SK-N-SH (cell line): Measurements from ENCODE around the gene LCA5L.

Experiments
- EP300 ChIP-seq, 2 experiments: IDR thresholded peaks; 2 replicates each; pipeline versions ENCODE4 v1.4.0 to v1.6.1; 2012; ENCODE audit warnings: borderline replicate concordance in 1 of 2, low read depth in 1 of 2, low read length in 1 of 2
- EZH2phosphoT487 ChIP-seq: fragments of 200-600 bp; sonication (generic); IDR thresholded peaks from 2 replicates; pipeline ENCODE4 v1.6.1; 2017; ENCODE audit warnings: low read depth, mixed run types, mild to moderate bottlenecking, antibody characterized with exemption, moderate library complexity, borderline replicate concordance
- FOXM1 ChIP-seq: IDR thresholded peaks from 2 replicates; pipeline ENCODE4 v1.4.0; 2012; ENCODE audit warnings: low read depth, mild to moderate bottlenecking
- GATA2 ChIP-seq: sonication (generic); formaldehyde crosslinking; IDR thresholded peaks from 2 replicates; pipeline ENCODE4 v1.5.0; 2020; ENCODE audit warnings: mild to moderate bottlenecking, missing genetic modification reagents
- MAX ChIP-seq: IDR thresholded peaks from 2 replicates; pipeline ENCODE4 v1.4.0; 2012; ENCODE audit warnings: low read depth
- POLR2AphosphoS5 ChIP-seq: IDR thresholded peaks from 2 replicates; pipeline ENCODE4 v1.6.1; 2012; ENCODE audit warnings: low read depth, low read length
- RAD21 ChIP-seq: IDR thresholded peaks from 2 replicates; pipeline ENCODE4 v1.6.1; 2012; ENCODE audit warnings: mild to moderate bottlenecking, low read length
- RFX5 ChIP-seq: IDR thresholded peaks from 2 replicates; pipeline ENCODE4 v1.6.1; 2012; ENCODE audit warnings: mild to moderate bottlenecking, improper control_type of control experiment, low read length
- RXRA ChIP-seq: IDR thresholded peaks from 2 replicates; pipeline ENCODE4 v1.4.0; 2012; ENCODE audit warnings: low read depth, mild to moderate bottlenecking, borderline replicate concordance
- TAF1 ChIP-seq: IDR thresholded peaks from 2 replicates; pipeline ENCODE4 v1.6.1; 2012; ENCODE audit warnings: low read depth, mild to moderate bottlenecking, low read length, moderate library complexity, borderline replicate concordance
- TCF12 ChIP-seq: IDR thresholded peaks from 2 replicates; pipeline ENCODE4 v1.4.0; 2012
- TF ChIP-seq, protein P1 (sequence below): IDR thresholded peaks from 2 replicates; pipeline ENCODE4 v1.6.1; 2012; ENCODE audit warnings: mild to moderate bottlenecking, low read depth, low read length, moderate library complexity
- TF ChIP-seq, protein P2 (sequence below): fragments of 200-600 bp; sonication (generic); IDR thresholded peaks from 2 replicates; pipeline ENCODE4 v1.6.1; 2017; ENCODE audit warnings: antibody characterized with exemption, mild to moderate bottlenecking, moderate library complexity

GRCh38 chr21:39430016-39430415 is 15.6 kb downstream of the LCA5L start:
- TF ChIP-seq, protein P1, sequence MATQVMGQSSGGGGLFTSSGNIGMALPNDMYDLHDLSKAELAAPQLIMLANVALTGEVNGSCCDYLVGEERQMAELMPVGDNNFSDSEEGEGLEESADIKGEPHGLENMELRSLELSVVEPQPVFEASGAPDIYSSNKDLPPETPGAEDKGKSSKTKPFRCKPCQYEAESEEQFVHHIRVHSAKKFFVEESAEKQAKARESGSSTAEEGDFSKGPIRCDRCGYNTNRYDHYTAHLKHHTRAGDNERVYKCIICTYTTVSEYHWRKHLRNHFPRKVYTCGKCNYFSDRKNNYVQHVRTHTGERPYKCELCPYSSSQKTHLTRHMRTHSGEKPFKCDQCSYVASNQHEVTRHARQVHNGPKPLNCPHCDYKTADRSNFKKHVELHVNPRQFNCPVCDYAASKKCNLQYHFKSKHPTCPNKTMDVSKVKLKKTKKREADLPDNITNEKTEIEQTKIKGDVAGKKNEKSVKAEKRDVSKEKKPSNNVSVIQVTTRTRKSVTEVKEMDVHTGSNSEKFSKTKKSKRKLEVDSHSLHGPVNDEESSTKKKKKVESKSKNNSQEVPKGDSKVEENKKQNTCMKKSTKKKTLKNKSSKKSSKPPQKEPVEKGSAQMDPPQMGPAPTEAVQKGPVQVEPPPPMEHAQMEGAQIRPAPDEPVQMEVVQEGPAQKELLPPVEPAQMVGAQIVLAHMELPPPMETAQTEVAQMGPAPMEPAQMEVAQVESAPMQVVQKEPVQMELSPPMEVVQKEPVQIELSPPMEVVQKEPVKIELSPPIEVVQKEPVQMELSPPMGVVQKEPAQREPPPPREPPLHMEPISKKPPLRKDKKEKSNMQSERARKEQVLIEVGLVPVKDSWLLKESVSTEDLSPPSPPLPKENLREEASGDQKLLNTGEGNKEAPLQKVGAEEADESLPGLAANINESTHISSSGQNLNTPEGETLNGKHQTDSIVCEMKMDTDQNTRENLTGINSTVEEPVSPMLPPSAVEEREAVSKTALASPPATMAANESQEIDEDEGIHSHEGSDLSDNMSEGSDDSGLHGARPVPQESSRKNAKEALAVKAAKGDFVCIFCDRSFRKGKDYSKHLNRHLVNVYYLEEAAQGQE, result no peak
- no peak for TF ChIP-seq EZH2phosphoT487
- TF ChIP-seq, protein P2, sequence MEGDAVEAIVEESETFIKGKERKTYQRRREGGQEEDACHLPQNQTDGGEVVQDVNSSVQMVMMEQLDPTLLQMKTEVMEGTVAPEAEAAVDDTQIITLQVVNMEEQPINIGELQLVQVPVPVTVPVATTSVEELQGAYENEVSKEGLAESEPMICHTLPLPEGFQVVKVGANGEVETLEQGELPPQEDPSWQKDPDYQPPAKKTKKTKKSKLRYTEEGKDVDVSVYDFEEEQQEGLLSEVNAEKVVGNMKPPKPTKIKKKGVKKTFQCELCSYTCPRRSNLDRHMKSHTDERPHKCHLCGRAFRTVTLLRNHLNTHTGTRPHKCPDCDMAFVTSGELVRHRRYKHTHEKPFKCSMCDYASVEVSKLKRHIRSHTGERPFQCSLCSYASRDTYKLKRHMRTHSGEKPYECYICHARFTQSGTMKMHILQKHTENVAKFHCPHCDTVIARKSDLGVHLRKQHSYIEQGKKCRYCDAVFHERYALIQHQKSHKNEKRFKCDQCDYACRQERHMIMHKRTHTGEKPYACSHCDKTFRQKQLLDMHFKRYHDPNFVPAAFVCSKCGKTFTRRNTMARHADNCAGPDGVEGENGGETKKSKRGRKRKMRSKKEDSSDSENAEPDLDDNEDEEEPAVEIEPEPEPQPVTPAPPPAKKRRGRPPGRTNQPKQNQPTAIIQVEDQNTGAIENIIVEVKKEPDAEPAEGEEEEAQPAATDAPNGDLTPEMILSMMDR, result no peak
- no peak for TF ChIP-seq RFX5
- no peak for TF ChIP-seq EP300 (IDR thresholded peaks at IDR 0.05; ENCODE audit: borderline replicate concordance in 1 of 2, low read depth in 1 of 2, low read length in 1 of 2)
- no peak for TF ChIP-seq RXRA
- TF ChIP-seq TCF12, result no peak
- TF ChIP-seq MAX, result no peak
- TF ChIP-seq TAF1, result no peak
- no peak for TF ChIP-seq GATA2 (CRISPR knock-in tag)
- TF ChIP-seq POLR2AphosphoS5, result no peak
- TF ChIP-seq RAD21, result no peak
- no peak for TF ChIP-seq FOXM1
